ENCODE data around the gene VAPA. TPM values are rescaled to one million over a fixed set of nuclear protein-coding genes. Genes with fewer than 3 reads are reported as not detected.
"Not testable (repeated sequence)": the region's sequence is repeated elsewhere in the genome, so short reads cannot be mapped to it uniquely, and the experiment has no call there.

The VAPA gene
- polyA plus RNA-seq, 1 donor, result 242 TPM

DNA sequence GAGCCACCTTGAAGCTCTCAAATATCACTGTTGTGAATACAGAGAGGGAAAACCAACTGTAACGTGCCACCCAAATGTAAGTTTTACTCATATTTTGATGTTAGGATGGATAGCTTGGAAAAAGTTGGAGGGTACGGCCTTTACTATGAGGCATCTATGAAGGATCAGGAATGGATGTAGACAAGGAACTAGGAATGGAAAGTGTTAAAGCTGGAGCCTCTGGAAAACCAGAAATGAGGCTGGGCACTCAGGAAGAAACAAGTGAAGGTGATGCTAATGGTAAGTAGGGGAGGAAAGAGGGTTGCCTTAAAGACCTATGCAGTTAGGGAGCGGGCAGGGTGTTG is 27.8 kb upstream of the VAPA start:
- no peak for DNase-seq

DNA sequence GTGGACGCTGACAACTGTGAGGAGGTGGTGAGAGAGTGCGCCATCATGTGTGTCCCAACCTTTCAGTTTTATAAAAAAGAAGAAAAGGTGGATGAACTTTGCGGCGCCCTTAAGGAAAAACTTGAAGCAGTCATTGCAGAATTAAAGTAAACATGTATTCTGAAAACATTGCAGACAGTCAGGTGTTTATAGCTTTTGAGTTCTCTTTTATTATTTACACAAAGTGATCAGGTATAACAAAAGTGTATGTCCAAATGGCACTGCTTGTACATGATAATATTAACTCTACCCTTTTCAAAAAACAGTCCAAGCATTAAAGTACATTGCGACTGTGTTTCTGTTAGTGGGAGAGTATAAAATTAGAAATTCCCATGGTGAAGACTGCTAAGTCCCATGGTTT is 25.8 kb upstream of the VAPA start:
- DNase-seq, result no peak

DNA sequence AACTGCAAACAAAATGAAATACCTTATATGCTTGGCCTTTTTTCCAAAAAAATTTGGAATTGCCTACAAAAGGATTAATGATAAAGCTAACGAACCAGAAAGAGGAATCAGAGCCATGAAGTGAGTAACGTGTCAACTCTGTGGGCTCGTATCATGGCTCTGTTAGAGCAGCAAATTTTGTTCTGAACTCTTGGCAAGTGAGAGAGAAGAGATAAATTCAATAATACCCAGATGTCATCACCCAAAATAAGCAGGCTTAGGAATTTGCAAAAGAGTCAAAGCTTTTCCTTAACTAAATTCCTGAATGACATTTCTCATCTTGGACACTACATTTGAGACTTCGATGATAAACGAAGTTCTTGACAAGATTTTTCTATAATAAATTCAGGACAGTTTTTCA is 23.6 kb upstream of the VAPA start:
- DNase-seq, result no peak

DNA sequence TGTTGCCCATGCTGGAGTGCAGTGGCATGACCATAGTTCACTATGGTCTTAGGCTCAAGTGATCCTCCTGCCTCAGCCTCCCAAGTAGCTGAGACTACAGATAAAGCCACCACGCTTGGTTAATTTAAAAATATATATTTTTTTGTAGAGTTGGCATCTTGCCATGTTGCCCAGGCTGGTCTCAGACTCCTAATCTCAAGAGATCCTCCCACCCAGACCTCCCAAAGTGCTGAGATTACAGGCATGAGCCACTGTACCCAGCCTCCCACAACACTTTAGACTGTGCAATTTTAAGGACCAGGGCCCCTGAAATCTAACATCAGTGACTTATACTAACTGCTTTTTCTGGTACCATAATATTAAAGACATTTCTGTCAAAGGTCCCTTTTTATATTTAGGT is 22.9 kb upstream of the VAPA start:
- no peak for DNase-seq

DNA sequence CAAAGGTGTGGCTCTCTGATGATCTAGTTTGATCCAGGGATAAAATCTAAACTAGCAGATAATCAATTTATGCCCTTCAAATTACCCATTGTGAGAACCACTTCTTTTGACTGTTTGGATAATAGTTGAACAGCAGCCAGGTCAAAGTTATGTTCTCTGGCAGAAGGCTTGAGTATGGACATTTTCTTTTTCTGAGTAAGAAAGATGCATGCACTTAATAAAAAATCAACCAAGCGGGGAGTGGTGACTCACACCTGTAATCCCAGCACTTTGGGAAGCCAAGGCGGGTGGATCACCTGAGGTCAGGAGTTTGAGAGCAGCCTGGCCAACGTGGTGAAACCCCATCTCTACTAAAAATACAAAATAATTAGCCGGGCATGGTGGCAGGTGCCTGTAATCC is 22.3 kb upstream of the VAPA start:
- not testable (repeated sequence) for DNase-seq

DNA sequence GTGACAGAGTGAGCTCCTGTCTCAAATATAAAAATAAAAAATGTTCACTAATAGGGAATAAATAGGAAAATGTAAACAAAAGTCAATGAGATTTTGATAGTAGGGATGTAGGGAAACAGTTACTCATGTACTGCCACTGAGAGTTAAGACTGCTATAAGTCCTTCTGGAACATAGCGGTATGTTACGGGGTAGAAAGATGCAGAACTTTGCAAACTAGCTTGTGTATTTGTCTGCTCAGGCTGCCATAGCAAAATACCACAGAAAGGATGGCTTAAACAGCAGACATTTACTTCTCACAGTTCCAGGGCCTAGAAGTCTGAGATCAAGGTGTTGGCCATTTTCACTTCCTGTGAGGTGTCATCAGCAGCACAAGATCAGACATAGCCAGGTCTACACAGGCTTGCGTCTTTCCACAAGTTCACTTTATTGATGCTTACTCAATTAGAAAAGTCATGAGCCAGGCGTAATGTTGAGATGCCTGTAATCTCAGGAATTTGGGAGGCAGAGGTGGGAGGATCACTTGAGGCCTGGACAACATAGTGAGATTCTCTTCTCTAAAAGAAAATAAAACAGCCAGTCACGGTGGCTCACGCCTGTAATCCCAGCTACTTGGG is 19.3 kb upstream of the VAPA start:
- no peak for DNase-seq

DNA sequence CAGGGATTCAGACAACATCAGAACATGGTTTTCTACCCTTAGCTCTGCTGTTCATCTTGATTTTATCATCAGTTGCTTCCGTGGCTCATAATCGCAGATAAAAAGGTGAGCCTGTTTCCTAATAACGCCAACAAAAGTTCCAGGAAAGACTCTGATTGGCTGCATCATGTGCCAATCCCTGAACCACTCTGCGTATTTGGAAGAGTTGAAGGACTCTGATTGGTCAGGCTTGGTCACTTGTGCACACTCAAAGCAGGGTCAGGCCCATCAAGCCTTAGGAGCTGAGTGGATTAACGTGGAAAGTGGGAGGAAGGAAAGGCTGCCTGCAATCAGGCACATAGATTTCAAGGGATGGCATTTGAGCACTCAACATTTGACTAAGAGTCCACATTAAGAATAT is 16.7 kb upstream of the VAPA start:
- DNase-seq, result no peak

DNA sequence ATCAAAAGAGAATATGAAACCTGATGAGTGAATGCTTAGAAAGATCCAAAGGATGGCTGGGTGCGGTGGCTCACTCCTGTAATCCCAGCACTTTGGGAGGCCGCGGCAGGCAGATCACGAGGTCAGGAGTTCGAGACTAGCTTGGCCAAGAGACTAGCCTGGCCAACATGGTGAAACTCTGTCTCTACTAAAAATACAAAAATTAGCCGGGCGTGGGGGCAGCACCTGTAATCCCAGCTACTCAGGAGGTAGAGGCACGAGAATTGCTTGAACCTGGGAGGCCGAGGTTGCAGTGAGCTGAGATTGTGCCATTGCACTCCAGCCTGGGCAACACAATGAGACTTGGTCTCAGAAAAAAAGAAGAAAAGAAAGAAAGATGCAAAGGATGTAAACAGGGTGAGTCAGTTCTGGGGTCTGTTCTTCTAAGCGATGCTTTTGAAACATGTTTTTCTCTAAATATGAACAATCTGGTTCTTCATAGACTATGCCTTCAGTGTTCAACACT is 16.0 kb upstream of the VAPA start:
- not testable (repeated sequence) for DNase-seq

DNA sequence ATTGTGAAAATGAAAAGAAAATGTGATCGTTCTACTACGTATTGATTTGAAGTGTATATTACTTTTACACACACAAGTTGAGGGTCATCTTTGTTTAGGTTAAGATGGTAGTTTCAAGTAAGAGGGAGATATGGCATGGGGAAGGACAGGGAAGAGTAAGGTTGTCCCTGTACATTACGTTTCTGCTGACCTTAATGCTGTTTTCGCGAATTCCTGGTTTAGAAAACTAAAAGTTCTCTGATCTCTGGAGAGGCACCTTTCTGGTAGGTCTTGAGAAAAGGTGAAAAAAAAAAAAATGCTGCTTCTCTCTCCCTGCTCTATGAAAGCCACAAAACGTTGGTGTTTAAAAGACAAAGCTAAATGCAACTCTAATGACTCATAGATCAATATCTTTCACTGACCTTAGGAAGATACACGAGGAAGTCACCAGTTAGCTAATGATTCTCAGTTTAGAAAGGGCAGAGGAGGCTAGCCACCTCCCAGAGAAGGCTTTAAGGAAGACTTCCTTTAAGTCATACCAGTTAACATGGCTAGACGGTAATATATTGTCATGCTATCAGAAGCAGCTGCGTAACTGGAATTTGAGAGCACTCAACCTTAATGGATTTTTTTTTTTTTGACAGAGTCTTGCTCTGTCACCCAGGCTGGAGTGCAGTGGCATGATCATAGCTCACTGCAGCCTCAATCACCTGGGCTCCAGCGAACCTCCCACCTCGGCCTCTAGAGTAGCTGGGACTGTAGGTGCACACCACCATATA is 14.8 kb upstream of the VAPA start:
- DNase-seq, result no peak

DNA sequence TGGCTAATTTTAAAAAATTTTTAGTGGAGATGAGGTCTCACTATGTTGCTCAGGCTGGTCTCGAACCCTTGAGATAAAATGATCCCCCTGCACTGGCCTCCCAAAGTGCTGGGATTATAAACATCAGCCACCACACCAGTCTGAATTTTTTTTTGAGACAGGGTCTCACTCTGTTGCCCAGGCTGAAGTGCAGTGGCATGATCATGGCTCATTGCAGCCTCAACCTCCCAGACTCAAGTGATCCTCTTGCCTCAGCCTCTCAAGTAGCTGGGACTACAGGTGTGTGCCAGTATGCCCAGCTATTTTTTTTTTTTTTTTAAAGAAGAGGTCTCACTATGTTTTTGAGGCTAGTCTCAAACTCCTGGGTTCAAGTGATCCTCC is 14.3 kb upstream of the VAPA start:
- DNase-seq, result not testable (repeated sequence)

DNA sequence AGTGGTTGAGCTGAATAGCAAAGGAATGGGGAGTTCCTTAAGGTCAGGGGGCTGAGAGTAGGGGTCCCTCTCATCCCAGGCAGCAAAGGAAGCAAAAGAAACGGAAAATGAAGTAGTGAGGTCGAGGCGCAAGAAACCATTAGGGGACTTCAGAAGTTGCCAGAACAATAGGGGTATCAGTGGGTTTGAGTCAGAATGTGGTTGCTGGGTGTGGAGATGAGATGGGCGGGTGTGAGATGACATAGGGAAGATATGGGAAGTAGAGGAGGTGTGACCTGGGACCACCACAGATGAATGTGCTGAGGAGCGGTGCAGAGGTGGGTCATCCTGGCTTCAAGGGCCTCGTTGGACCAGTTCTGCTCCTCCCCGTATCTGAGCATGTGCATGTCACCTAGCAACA is 13.1 kb upstream of the VAPA start:
- no peak for DNase-seq

DNA sequence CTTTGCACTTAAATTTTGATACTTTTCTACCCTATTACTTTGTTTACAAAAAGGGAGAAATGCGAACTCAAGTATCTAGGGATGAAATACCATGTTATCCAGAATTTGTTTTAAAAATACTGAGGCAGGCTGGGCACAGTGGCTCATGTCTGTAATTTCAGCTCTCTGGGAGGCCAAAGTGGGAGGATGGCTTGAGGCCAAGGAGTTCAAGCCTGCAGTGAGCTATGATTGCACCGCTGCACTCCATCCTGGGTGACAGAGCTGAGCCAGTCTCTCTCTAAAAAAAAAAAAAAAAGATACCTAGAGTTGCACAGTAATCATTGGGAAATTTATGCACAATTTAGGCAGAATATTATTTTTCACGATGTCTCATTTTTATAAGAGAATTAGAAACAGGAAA is 12.4 kb upstream of the VAPA start:
- no peak for DNase-seq

DNA sequence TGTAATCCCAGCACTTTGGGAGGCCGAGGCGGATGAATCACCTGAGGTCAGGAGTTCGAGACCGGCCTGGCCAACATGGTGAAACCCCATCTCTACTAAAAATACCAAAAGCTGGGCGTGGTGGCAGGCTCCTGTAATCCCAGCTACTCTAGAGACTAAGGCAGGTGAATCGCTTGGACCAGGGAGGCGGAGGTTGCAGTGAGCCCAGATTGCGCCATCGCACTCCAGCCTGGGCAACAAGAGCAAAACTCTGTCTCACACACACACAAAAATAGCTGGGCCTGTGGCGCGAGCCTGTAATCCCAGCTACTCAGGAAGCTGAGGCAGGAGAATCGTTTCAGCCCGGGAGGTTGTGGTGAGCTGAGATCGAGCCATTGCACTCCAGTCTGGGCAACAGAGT is 11.6 kb upstream of the VAPA start:
- DNase-seq, result not testable (repeated sequence)

DNA sequence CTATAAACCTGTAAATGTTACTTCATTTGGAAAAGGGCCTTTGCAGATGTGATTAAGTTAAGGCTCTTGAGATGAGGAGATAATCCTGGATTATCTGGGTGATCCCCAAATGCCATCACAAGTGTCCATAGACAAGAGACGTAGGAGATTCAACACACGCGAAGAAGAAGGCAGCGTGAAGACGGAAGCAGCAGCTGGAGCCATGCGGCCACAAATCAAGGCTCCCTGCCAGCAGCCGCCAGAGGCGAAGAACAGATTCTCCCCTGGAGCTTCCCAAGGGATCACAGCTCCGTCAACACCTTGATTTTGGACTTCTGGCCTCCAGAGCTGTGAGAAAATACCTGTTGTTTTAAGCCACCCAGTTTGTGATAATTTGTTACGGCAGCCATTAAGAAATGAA is 11.0 kb upstream of the VAPA start:
- no peak for DNase-seq

DNA sequence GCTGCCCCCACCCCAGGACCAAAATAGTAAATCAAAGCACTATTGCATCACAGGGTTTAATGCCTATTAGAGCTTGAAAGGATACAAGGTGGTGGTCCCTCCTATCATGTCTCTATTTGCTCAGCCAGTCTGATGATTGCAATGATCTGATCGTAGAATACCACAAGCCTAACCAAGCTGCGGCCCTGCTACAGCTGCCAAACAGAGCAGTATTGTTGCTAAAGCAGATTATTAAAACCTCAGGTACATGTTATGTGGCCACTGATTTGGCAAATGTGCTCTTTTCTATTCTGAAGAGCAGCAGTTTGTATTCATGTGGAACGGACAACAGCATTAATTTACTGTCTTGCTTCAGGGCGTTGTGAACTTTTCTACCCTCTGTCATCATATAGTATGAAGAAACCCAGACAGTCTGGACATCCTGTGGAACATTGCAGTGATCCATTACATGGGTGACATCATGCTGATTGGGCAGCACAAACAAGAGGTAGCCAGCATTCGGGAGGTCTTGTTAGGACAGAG is 8.4 kb upstream of the VAPA start:
- no peak for DNase-seq

DNA sequence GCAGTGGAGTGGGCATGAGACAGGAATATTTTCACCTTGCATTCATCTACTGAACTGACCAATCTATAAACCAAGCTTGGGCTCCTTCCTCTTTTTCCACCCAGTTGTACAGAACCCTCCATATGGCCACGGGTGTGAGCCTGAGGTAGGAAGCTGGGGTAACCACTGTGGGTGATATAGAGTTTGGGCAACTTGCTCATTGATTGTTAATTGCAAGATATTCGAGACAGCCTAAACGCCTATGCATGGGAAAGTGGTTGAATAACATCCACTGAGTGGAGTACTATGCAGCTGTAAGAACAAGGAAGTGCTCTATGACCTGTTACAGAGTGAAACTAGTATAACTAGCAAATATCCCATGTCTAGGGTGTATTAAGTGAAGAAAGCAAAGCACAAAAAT is 7.3 kb upstream of the VAPA start:
- no peak for DNase-seq

DNA sequence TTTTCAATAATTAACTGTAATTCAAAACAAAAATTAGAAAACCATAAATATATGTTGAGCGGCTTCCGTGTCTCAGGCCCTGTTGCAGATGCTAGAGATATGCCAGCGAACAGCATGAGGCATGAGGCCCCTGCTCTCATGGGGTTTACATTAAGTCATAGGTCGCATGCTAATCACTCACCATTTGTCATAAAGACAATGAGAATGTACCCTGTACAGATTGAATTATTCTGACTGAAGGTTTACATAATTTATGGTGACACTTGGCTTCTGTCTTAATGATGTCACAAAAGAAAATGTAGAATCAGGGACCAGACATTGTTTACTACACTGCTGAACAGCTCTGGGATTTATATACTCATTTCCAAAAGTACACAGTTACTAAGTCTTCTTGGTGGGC is 5.9 kb upstream of the VAPA start:
- DNase-seq, result no peak

DNA sequence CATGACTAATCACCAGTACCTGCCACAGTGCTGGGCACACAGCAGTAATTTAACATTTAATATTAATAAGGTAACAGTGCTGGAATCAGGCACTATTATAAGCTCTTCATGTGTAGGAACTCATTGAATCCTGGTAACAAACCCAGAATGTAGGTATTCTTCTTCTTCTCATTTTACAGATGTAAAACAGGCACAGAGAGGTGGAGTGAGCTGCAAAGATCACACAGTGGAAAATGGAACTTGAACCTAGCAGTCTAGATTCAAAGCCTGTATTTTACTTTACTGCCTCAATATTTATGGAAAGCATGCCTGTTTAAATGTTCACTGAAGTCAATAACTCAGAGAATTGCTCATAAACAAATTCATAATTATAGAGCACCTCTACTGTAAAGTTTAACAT is 3.7 kb upstream of the VAPA start:
- DNase-seq, result no peak

DNA sequence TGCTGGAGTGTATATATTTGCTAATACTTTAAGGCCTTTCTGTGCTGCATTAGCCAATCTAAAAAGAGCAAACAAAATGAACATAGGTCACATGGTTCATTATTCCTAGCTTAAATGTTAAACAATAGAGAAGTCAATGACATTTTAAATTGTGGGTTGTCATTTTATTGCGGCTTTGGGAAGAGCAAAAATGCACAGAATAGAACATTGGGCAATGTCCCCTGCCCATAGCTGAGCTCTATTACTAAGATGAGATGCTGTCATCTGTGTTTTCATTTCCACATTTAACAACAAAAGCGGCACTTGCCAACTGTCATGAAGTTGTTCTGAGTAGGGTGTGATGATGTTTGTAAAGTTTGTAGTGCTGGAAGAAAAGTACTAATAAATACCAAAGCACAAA is 3.2 kb upstream of the VAPA start:
- DNase-seq, result no peak

DNA sequence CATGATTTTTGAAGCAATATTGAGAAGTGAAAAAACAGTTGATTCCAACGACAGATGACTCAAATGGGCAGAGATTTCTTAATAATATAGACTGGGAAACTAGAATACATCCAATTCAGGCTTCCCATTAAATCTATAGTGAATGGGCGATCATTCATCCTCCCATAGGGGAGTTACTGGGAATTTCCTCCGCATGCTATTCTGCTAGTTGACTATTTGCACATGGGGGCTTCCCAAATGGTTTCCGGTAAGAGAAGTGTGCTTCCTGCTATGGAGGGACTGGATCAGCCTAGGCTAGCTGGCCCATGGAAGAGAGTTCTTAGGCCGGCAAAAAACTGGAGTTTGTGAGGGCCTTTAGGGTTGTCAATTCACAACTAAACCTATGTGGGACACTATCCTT is 2.6 kb upstream of the VAPA start:
- no peak for DNase-seq

DNA sequence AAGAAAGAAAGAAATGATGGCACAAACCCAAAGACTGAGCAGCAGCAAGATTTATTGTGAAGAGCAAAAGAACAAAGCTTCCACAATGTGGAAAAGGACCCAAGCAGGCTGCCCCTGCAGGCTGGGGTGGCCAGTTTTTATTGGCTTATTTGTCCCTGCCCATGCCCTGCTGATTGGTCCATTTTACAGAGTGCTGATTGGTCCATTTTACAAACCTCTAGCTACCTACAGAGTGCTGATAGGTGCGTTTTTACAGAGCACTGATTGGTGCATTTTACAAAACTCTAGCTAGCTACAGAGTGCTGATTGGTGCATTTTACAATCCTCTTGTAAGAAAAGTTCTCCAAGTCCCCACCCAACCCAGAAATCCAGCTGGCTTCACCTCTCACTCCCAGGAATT is 1.5 kb upstream of the VAPA start:
- not testable (repeated sequence) for DNase-seq

DNA sequence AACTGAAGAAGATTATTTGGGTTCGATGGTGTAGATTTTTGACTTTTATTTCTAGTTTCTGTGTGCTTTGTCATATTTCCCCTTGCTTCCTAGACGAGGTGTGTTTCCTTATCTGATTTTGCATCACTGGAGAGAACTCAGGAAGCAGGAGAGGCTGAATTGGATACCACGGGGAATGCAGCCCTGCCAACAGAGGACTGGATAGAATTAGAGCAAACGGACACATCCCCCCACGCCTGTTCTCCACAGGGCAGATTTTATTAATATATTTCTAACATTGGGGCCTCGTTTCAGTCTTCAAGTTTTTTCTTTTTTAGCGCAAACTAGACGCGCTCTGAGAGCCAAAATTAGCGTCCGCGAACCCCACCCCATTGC is 678 bp upstream of the VAPA start:
- no peak for DNase-seq

DNA sequence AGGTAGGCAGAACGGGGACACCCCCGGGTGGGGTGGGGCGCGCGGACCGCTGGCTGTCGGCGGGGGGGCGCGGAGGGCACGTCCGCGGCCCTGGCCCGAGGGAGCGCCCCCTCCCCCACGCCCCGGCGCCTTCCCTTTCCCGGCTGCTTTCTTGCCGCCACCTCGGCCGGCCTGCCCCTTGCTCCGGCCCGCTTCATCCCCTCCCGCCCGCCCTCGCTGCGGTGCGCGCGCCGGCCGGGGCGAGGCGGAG is 443 bp downstream of the VAPA start:
- DNase-seq, result no peak

DNA sequence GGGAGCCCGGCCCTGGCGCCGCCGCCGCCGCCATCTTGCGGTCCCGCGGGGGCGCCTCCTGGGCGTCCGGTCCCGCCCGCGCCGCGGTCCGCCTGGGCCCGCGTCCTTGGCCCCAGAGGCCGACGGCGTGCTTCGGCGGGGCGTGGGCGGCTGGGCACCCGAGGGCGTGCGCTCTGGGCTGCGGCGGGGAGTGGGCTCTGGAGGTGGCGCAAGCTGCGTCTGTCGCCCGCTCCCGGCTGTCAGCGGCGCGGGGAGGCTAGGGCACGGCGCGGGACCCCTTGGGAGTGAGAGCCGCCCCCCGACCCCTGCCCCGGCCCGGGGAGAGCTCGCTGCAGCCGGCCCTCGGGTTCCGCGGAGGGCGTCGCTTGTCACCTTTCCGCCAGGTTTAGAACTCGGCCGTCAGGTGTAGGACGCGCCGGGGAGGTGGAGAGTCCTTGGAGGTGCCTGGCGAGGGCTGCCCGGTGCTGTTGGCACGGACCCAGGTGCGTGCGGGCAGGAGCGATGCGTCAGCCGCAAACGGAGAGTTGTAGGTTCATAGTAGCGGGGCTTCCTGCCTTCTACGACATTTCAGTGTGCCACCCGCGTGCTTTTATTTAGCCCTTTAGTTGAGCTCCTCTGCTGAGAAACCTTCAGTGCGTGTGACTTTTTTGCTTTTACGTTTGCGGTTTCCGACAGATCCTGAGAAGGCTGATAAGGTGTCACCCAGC is 921 bp downstream of the VAPA start:
- DNase-seq, result peak; percentile 58

All from hindlimb muscle (tissue), 1 donor.